K562 (cell line): ENCODE data around the gene ABCA13.

Experiments
- MAZ ChIP-seq, 2 experiments: fragments of 450-650 bp in 1 of 2; sonication (generic) in 1 of 2; formaldehyde crosslinking; IDR thresholded peaks in 1 of 2; conservative IDR thresholded peaks in 1 of 2; 2 replicates each; pipeline versions ENCODE4 v1.4.0 to v1.5.0; 2020; ENCODE audit warnings: mild to moderate bottlenecking in 1 of 2, missing genetic modification reagents in 1 of 2
- SETDB1 ChIP-seq: IDR thresholded peaks from one replicate; pipeline ENCODE4 v1.6.1; 2012; ENCODE audit warnings: low read length, control low read depth, inconsistent platforms
- SIRT6 ChIP-seq: IDR thresholded peaks from one replicate; pipeline ENCODE4 v1.6.1; 2012; ENCODE audit warnings: low read depth, mild to moderate bottlenecking, control low read depth, inconsistent platforms, low read length, moderate library complexity
- ZNF324 ChIP-seq: fragments of 250-450 bp; sonication (Bioruptor Pico); IDR thresholded peaks from 2 replicates; pipeline ENCODE4 v1.4.0; 2020; ENCODE audit warnings: mild to moderate bottlenecking
- TF ChIP-seq, protein P1 (sequence below): sonication (generic); formaldehyde crosslinking; IDR thresholded peaks from 2 replicates; pipeline ENCODE4 v1.8.0; 2022; ENCODE audit warnings: mild to moderate bottlenecking, missing genetic modification reagents
- TF ChIP-seq, protein P2 (sequence below), 2 experiments: fragments of 450-650 bp in 1 of 2; sonication (generic) in 1 of 2; formaldehyde crosslinking; conservative IDR thresholded peaks; 2 replicates each; pipeline versions ENCODE4 v1.4.0 to v1.8.1; 2020 to 2022; ENCODE audit warnings: mild to moderate bottlenecking in 1 of 2, missing genetic modification reagents in 1 of 2
- TF ChIP-seq, protein P3 (sequence below): sonication (generic); formaldehyde crosslinking; IDR thresholded peaks from 2 replicates; pipeline ENCODE4 v1.4.0; 2020; ENCODE audit warnings: mild to moderate bottlenecking, missing genetic modification reagents

DNA sequence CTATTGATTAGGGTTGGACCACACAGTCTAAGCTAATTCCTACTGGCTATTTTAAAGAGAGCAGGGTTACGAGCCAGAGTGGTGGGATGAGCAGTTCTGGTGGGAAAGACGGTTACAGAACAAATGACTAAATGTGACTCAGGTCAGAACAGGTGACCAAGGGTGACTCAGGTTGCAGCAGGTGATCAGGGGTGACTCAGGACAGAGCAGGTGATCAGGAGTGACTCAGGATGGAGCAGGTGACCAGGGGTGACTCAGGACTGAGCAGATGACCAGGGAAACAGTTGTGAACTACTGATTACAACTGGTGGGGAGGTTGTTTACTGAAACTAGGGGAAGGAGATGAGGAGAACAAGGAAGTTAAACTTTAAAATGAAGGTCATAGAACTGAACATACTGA lies 366.3 kb downstream of the ABCA13 start:
- TF ChIP-seq MAZ (CRISPR knock-in tag; conservative IDR thresholded peaks at IDR 0.05 in 1 of 2, IDR thresholded peaks at IDR 0.05 in 1 of 2) (no peak), ZNF324 (CRISPR knock-in tag) (no peak), SETDB1 (no peak), SIRT6 (no peak)
- TF ChIP-seq, protein P1, sequence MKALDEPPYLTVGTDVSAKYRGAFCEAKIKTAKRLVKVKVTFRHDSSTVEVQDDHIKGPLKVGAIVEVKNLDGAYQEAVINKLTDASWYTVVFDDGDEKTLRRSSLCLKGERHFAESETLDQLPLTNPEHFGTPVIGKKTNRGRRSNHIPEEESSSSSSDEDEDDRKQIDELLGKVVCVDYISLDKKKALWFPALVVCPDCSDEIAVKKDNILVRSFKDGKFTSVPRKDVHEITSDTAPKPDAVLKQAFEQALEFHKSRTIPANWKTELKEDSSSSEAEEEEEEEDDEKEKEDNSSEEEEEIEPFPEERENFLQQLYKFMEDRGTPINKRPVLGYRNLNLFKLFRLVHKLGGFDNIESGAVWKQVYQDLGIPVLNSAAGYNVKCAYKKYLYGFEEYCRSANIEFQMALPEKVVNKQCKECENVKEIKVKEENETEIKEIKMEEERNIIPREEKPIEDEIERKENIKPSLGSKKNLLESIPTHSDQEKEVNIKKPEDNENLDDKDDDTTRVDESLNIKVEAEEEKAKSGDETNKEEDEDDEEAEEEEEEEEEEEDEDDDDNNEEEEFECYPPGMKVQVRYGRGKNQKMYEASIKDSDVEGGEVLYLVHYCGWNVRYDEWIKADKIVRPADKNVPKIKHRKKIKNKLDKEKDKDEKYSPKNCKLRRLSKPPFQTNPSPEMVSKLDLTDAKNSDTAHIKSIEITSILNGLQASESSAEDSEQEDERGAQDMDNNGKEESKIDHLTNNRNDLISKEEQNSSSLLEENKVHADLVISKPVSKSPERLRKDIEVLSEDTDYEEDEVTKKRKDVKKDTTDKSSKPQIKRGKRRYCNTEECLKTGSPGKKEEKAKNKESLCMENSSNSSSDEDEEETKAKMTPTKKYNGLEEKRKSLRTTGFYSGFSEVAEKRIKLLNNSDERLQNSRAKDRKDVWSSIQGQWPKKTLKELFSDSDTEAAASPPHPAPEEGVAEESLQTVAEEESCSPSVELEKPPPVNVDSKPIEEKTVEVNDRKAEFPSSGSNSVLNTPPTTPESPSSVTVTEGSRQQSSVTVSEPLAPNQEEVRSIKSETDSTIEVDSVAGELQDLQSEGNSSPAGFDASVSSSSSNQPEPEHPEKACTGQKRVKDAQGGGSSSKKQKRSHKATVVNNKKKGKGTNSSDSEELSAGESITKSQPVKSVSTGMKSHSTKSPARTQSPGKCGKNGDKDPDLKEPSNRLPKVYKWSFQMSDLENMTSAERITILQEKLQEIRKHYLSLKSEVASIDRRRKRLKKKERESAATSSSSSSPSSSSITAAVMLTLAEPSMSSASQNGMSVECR (CRISPR knock-in tag), result no peak
- TF ChIP-seq, protein P2, sequence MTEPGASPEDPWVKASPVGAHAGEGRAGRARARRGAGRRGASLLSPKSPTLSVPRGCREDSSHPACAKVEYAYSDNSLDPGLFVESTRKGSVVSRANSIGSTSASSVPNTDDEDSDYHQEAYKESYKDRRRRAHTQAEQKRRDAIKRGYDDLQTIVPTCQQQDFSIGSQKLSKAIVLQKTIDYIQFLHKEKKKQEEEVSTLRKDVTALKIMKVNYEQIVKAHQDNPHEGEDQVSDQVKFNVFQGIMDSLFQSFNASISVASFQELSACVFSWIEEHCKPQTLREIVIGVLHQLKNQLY (CRISPR knock-in tag; conservative IDR thresholded peaks at IDR 0.05), result no peak
- TF ChIP-seq, protein P3, sequence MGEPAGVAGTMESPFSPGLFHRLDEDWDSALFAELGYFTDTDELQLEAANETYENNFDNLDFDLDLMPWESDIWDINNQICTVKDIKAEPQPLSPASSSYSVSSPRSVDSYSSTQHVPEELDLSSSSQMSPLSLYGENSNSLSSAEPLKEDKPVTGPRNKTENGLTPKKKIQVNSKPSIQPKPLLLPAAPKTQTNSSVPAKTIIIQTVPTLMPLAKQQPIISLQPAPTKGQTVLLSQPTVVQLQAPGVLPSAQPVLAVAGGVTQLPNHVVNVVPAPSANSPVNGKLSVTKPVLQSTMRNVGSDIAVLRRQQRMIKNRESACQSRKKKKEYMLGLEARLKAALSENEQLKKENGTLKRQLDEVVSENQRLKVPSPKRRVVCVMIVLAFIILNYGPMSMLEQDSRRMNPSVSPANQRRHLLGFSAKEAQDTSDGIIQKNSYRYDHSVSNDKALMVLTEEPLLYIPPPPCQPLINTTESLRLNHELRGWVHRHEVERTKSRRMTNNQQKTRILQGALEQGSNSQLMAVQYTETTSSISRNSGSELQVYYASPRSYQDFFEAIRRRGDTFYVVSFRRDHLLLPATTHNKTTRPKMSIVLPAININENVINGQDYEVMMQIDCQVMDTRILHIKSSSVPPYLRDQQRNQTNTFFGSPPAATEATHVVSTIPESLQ, result no peak
